ENCODE measurements around the gene AP1S1.

- TF ChIP-seq CTCF (IDR thresholded peaks at IDR 0.05; ENCODE audit: low read length) (no peak), EZH2 (IDR thresholded peaks at IDR 0.05; ENCODE audit: borderline replicate concordance, low read length) (no peak)
Observed at GRCh38 chr7:101116898-101117297, 37.4 kb upstream of the AP1S1 start.

Data from OCI-LY1 (cell line).